ENCODE measurements around the gene DCP2. TPM values are rescaled to one million over a fixed set of nuclear protein-coding genes. Genes with fewer than 3 reads are reported as not detected.

Gene DCP2
- total and polyA plus RNA-seq, 10 of the 15 experiments (the other 5 are each of a cell fraction or from before 2014, with no cell fraction given), result 23.4 to 81.6 (median 47.4) TPM

GRCh38 chr5:113054899-113055298, 78.3 kb downstream of the DCP2 start:
- in situ Hi-C loops (cut with MboI) (no loop called here), intact Hi-C loops (cut with micrococcal nuclease; ENCODE audit: unreplicated experiment) (no loop called here)
- Histone ChIP-seq H3K4me2 (ENCODE audit: control insufficient read depth, insufficient read depth) (no peak overlapping the region), H3K4me3 (no peak overlapping the region), H3K79me2 (ENCODE audit: control insufficient read depth, insufficient read depth, low read length) (no peaks in the 10 kb centered on the region), H3K4me1 (ENCODE audit: control insufficient read depth, insufficient read depth, low read length) (no peaks in the 10 kb centered on the region), H3K9me3 (replicated peaks; ENCODE audit: control insufficient read depth, insufficient read depth, low read length) (no peaks in the 10 kb centered on the region), H2AFZ (ENCODE audit: control insufficient read depth, low read depth, low read length) (no peak overlapping the region), H3K27me3 (replicated peaks in 1 of 2; ENCODE audit: control insufficient read depth in 2 of 2, insufficient read depth in 2 of 2, low read length in 1 of 2) (no peaks in the 10 kb centered on the region; a peak in 2 of 4 replicates), H4K20me1 (ENCODE audit: control insufficient read depth, insufficient read depth) (no peaks in the 10 kb centered on the region), H3K27ac (ENCODE audit: control insufficient read depth, insufficient read depth) (no peak overlapping the region), H3K9ac (ENCODE audit: control insufficient read depth, insufficient read depth, low read length) (no peak overlapping the region), H3K36me3 (ENCODE audit: control insufficient read depth in 2 of 2, insufficient read depth in 2 of 2, low read length in 1 of 2) (no peaks in the 10 kb centered on the region)
- no TSS peak for BruUV-seq (replicated peaks)
- TF ChIP-seq PBX3 (IDR thresholded peaks at IDR 0.05; ENCODE audit: insufficient replicate concordance, low read depth, low read length), result no peak
- TF ChIP-seq STAT1 (conservative IDR thresholded peaks at IDR 0.05), result no peak
- no peak for TF ChIP-seq SMC3 (IDR thresholded peaks at IDR 0.05; ENCODE audit: borderline replicate concordance, low read length)
- TF ChIP-seq HDAC6 (IDR thresholded peaks at IDR 0.05; ENCODE audit: unreplicated experiment), result no peak
- TF ChIP-seq CHD4 (IDR thresholded peaks at IDR 0.05), result no peak
- no peak for TF ChIP-seq BHLHE40 (IDR thresholded peaks at IDR 0.05; ENCODE audit: borderline replicate concordance in 1 of 2, low read depth in 2 of 2, low read length in 1 of 2)
- TF ChIP-seq RB1 (IDR thresholded peaks at IDR 0.05; ENCODE audit: borderline replicate concordance), result no peak
- no peak for TF ChIP-seq NKRF (conservative IDR thresholded peaks at IDR 0.05)
- TF ChIP-seq FOXK2 (IDR thresholded peaks at IDR 0.05), result no peak
- RAD21 ChIA-PET (ENCODE audit: unreplicated experiment), result no interaction called here
- SMC1A ChIA-PET (ENCODE audit: uncharacterized antibody, unreplicated experiment), result interaction anchor here (1.4 kb wide), 1 partner anchor 324 kb away, joined by 3 read pairs; no protein-coding TSS in a partner anchor
- DNase-seq (ENCODE audit: low read depth, low spot score), result no peak
- POLR2A ChIA-PET, result no interaction called here
- no peak for FAIRE-seq
- WGBS (ENCODE audit: insufficient coverage, insufficient replicate concordance, low lambda C conversion rate, missing lambda C conversion rate), result 47% methylated on average over 11 of the region's 11 CpGs
- CTCF ChIA-PET, result interaction anchor here (0.6 kb wide), 1 partner anchor 128 kb away, joined by 3 read pairs; no protein-coding TSS in a partner anchor
- ATAC-seq, result no peak
